Measurements from ENCODE around the gene MPL.

DNA sequence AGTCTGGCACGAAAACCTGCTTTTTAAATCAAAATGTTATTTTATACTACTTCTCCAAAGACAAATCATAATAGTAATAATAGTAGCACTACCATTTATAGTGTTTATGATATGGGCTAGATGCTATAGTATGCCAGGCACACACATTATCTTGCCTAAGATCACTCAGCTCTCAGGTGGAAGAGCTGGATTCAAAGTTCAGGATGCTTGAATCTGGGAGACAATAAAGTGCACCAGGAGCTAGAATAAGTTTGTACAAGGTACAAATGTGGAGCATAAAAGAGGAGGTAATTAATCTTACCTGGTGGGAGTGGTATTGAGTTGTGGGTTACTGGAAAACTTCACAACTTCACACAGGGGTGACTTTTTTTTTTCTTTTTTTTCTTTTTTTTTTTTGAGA, 40.2 kb downstream of the MPL start:
- no peak for TF ChIP-seq ZNF70 (CRISPR knock-in tag; IDR thresholded peaks at IDR 0.05)
- TF ChIP-seq BACH2 (CRISPR knock-in tag; IDR thresholded peaks at IDR 0.05; ENCODE audit: borderline replicate concordance), result no peak
- no peak for TF ChIP-seq ZNF8 (CRISPR knock-in tag; IDR thresholded peaks at IDR 0.05)
- TF ChIP-seq, protein P1, sequence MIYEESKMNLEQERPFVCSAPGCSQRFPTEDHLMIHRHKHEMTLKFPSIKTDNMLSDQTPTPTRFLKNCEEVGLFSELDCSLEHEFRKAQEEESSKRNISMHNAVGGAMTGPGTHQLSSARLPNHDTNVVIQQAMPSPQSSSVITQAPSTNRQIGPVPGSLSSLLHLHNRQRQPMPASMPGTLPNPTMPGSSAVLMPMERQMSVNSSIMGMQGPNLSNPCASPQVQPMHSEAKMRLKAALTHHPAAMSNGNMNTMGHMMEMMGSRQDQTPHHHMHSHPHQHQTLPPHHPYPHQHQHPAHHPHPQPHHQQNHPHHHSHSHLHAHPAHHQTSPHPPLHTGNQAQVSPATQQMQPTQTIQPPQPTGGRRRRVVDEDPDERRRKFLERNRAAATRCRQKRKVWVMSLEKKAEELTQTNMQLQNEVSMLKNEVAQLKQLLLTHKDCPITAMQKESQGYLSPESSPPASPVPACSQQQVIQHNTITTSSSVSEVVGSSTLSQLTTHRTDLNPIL (CRISPR knock-in tag; IDR thresholded peaks at IDR 0.05; ENCODE audit: low read depth), result no peak
- TF ChIP-seq ZC3H10 (CRISPR knock-in tag; IDR thresholded peaks at IDR 0.05), result no peak
- no peak for TF ChIP-seq ZFP3 (CRISPR knock-in tag; IDR thresholded peaks at IDR 0.05)
- TF ChIP-seq, protein P2, sequence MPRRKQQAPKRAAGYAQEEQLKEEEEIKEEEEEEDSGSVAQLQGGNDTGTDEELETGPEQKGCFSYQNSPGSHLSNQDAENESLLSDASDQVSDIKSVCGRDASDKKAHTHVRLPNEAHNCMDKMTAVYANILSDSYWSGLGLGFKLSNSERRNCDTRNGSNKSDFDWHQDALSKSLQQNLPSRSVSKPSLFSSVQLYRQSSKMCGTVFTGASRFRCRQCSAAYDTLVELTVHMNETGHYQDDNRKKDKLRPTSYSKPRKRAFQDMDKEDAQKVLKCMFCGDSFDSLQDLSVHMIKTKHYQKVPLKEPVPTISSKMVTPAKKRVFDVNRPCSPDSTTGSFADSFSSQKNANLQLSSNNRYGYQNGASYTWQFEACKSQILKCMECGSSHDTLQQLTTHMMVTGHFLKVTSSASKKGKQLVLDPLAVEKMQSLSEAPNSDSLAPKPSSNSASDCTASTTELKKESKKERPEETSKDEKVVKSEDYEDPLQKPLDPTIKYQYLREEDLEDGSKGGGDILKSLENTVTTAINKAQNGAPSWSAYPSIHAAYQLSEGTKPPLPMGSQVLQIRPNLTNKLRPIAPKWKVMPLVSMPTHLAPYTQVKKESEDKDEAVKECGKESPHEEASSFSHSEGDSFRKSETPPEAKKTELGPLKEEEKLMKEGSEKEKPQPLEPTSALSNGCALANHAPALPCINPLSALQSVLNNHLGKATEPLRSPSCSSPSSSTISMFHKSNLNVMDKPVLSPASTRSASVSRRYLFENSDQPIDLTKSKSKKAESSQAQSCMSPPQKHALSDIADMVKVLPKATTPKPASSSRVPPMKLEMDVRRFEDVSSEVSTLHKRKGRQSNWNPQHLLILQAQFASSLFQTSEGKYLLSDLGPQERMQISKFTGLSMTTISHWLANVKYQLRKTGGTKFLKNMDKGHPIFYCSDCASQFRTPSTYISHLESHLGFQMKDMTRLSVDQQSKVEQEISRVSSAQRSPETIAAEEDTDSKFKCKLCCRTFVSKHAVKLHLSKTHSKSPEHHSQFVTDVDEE (CRISPR knock-in tag; IDR thresholded peaks at IDR 0.05), result no peak
- TF ChIP-seq TCF4 (CRISPR knock-in tag; IDR thresholded peaks at IDR 0.05; ENCODE audit: borderline replicate concordance), result no peak
- TF ChIP-seq PPARA (CRISPR knock-in tag; IDR thresholded peaks at IDR 0.05; ENCODE audit: borderline replicate concordance), result no peak
- TF ChIP-seq, protein P3, sequence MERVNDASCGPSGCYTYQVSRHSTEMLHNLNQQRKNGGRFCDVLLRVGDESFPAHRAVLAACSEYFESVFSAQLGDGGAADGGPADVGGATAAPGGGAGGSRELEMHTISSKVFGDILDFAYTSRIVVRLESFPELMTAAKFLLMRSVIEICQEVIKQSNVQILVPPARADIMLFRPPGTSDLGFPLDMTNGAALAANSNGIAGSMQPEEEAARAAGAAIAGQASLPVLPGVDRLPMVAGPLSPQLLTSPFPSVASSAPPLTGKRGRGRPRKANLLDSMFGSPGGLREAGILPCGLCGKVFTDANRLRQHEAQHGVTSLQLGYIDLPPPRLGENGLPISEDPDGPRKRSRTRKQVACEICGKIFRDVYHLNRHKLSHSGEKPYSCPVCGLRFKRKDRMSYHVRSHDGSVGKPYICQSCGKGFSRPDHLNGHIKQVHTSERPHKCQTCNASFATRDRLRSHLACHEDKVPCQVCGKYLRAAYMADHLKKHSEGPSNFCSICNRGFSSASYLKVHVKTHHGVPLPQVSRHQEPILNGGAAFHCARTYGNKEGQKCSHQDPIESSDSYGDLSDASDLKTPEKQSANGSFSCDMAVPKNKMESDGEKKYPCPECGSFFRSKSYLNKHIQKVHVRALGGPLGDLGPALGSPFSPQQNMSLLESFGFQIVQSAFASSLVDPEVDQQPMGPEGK (CRISPR knock-in tag; IDR thresholded peaks at IDR 0.05; ENCODE audit: borderline replicate concordance), result no peak

Data from SK-N-SH treated with all-trans-retinoic acid at 6 μM for 48 hours (cell line).